Stimulated activated naive CD8-positive, alpha-beta T cell treated with anti-CD3 and anti-CD28 coated beads, Interleukin-15, Interleukin-2, amounts not matched to agents 100 ng/mL and 50 ng/mL, for 24 hours (primary cell): ENCODE measurements around the gene CETN3.
"Not testable (repeated sequence)": the region's sequence is repeated elsewhere in the genome, so short reads cannot be mapped to it uniquely, and the experiment has no call there.

ENCODE experiments used
- H3K27ac Mint-ChIP-seq: one replicate; pipeline ENCODE4 v1.8.0; 2021; ENCODE audit warnings: mild to moderate bottlenecking, mixed read lengths
- H3K27me3 Mint-ChIP-seq: one replicate; pipeline ENCODE4 v1.8.0; 2021; ENCODE audit warnings: mixed read lengths
- H3K36me3 Mint-ChIP-seq: one replicate; pipeline ENCODE4 v1.8.0; 2021; ENCODE audit warnings: low read depth, mixed read lengths
- H3K4me1 Mint-ChIP-seq: one replicate; pipeline ENCODE4 v1.8.0; 2021; ENCODE audit warnings: low read depth, mixed read lengths
- H3K4me3 Mint-ChIP-seq: one replicate; pipeline ENCODE4 v1.8.0; 2021; ENCODE audit warnings: mild to moderate bottlenecking, mixed read lengths
- H3K9me3 Mint-ChIP-seq: one replicate; pipeline ENCODE4 v1.8.0; 2021; ENCODE audit warnings: mixed read lengths

The CETN3 gene

DNA sequence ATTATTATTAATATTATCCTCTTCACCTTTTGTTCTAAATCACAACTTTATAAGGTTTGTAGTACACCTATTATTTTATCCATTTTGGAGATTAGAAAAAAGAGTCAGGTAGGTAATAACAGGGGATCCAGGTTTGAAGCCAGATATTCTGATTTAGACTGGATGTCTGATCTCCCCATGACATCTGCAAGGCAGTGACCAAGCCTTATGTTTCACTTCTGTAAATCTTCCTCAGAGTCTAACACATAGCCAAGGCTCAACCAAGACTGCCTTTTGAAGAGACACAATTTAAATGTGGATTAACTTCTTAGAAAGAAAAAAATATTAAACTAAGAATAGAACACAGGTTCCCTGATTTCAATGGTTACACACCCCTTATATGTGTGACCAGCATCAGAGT, 44.2 kb downstream of the CETN3 start:
- H3K36me3 Mint-ChIP-seq: no peaks in the 10 kb centered on the region
- H3K27me3 Mint-ChIP-seq: peaks cover 39% of the 10 kb centered on the region
- H3K9me3 Mint-ChIP-seq: no peaks in the 10 kb centered on the region
- no peaks in the 10 kb centered on the region for H3K4me1 Mint-ChIP-seq
- H3K27ac Mint-ChIP-seq: no peak overlapping the region
- no peak overlapping the region for H3K4me3 Mint-ChIP-seq

DNA sequence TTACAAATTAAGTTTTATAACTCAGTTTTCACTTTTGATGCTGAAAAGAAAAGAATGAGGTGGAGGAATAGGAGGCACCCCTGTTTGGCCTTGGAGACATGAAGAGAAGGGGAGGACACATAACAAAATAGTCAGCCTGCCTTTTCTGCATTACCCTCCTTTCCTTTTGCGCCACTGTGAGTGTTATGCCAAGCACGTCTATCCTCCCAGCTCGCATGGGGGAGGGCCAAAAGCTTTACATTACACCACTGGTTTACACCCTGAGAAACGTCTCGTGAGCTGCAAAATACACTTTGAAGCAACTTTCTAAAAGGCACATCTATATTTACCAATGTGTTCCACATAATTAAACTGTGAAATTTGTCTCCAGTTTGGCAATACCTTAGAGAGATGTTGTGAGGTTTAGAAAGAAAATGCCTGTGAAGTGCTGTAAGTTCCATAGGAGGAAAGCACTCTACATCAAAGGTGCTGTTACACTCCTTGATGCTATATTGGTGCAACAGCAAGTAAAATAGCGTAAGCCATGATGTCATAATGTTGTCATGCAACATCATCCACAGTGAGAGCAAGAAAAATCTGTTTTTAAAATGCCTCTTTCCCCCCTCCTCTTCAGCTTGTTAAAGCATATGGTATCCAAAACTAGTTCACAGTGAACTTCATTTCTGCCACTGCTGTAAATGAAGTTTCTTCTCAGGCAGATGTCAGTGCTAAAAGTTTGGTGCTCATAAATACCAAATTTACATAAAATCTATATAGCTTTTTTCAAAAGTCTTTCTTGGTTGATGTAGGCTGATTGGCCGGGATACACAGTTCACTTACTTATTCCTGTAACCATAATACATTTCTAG, 50.3 kb downstream of the CETN3 start:
- H3K27ac Mint-ChIP-seq: no peak overlapping the region
- H3K4me1 Mint-ChIP-seq: no peaks in the 10 kb centered on the region
- no peaks in the 10 kb centered on the region for H3K9me3 Mint-ChIP-seq
- no peaks in the 10 kb centered on the region for H3K36me3 Mint-ChIP-seq
- peaks cover 21% of the 10 kb centered on the region for H3K27me3 Mint-ChIP-seq
- H3K4me3 Mint-ChIP-seq: no peak overlapping the region

DNA sequence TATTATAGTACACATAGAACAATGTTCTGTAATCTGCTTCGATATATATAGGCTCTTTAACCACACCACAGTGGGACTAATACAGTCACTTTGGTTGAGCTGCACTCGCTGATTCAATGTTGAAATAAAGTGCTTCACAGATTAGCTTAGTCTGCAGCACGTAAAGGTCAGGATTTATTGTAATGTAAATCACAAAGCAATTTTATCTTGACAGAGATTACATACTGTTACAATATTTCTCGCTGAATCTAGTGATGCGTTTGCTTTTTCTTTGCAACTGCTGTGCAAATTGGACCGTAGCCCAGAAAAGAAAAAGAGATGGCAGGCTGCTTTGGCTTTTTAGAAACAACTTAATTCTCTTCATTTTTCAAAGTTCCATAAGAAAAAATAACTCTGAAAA, 52.9 kb downstream of the CETN3 start:
- Mint-ChIP-seq H3K27ac (no peak overlapping the region), H3K27me3 (peaks cover 9% of the 10 kb centered on the region), H3K36me3 (no peaks in the 10 kb centered on the region), H3K4me1 (no peaks in the 10 kb centered on the region), H3K4me3 (no peak overlapping the region), H3K9me3 (no peaks in the 10 kb centered on the region)

- no peak overlapping the region for H3K27ac Mint-ChIP-seq
- H3K4me3 Mint-ChIP-seq: no peak overlapping the region
- peaks cover 9% of the 10 kb centered on the region for H3K27me3 Mint-ChIP-seq
- H3K9me3 Mint-ChIP-seq: no peaks in the 10 kb centered on the region
- no peaks in the 10 kb centered on the region for H3K36me3 Mint-ChIP-seq
- no peaks in the 10 kb centered on the region for H3K4me1 Mint-ChIP-seq
These were observed 53.4 kb downstream of the CETN3 start for GRCh38 chr5:90356176-90356575.

GRCh38 chr5:90355635-90356034, 53.9 kb downstream of the CETN3 start:
- Mint-ChIP-seq H3K27me3 (peaks cover 9% of the 10 kb centered on the region), H3K9me3 (no peaks in the 10 kb centered on the region), H3K4me1 (no peaks in the 10 kb centered on the region), H3K36me3 (no peaks in the 10 kb centered on the region), H3K4me3 (no peak overlapping the region), H3K27ac (no peak overlapping the region)

- H3K9me3 Mint-ChIP-seq: no peaks in the 10 kb centered on the region
- H3K27ac Mint-ChIP-seq: no peak overlapping the region
- no peaks in the 10 kb centered on the region for H3K36me3 Mint-ChIP-seq
- peaks cover 16% of the 10 kb centered on the region for H3K27me3 Mint-ChIP-seq
- no peaks in the 10 kb centered on the region for H3K4me1 Mint-ChIP-seq
- no peak overlapping the region for H3K4me3 Mint-ChIP-seq
These were observed 56.3 kb downstream of the CETN3 start for GRCh38 chr5:90353254-90353653.

DNA sequence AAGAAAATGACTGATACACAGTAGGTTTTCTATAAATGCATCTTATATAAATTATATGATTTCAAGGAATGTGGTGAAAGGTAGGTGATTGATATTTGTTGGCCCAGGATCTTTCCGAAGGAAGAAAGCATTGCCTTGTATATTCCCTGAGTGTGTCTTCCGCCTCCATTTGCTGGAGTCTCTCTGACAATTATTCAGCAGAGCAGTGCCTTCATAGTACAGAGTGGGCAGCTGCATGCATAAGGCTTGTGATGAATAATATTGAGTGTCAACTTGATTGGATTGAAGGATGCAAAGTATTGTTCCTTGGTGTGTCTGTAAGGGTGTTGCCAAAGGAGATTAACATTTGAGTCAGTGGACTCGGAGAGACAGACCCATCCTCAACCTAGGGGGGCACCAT, 58.5 kb downstream of the CETN3 start:
- Mint-ChIP-seq H3K27me3 (peaks cover 19% of the 10 kb centered on the region), H3K36me3 (no peaks in the 10 kb centered on the region), H3K9me3 (no peaks in the 10 kb centered on the region), H3K27ac (no peak overlapping the region), H3K4me3 (no peak overlapping the region), H3K4me1 (no peaks in the 10 kb centered on the region)

DNA sequence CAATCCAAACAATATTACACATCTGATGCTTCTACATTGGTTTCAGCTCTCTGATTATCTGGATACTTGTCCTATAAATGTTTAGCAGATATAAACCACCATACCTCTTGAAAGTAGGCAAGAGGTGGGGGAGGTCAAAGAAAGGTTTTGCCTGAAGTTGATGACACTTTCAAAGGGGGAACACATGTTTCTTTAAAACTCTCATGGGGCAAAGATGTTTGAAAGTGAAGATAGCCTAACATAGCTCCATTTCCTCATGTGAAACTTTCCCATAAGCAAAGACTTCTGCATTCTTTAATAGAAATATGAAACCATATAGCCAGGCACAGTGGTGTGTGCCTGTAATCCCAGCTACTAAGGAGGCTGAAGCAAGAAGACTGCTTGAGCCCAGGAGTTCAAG, 62.1 kb downstream of the CETN3 start:
- H3K9me3 Mint-ChIP-seq: no peaks in the 10 kb centered on the region
- no peak overlapping the region for H3K4me3 Mint-ChIP-seq
- peaks cover 18% of the 10 kb centered on the region for H3K27me3 Mint-ChIP-seq
- H3K36me3 Mint-ChIP-seq: no peaks in the 10 kb centered on the region
- no peaks in the 10 kb centered on the region for H3K4me1 Mint-ChIP-seq
- no peak overlapping the region for H3K27ac Mint-ChIP-seq

- Mint-ChIP-seq H3K36me3 (no peaks in the 10 kb centered on the region), H3K27ac (no peak overlapping the region), H3K4me3 (no peak overlapping the region), H3K27me3 (peaks cover 18% of the 10 kb centered on the region), H3K9me3 (no peaks in the 10 kb centered on the region), H3K4me1 (no peaks in the 10 kb centered on the region)
These were observed 63.9 kb downstream of the CETN3 start for GRCh38 chr5:90345684-90346083.

GRCh38 chr5:90344689-90345088, 64.9 kb downstream of the CETN3 start:
- H3K4me3 Mint-ChIP-seq: no peak overlapping the region
- no peaks in the 10 kb centered on the region for H3K36me3 Mint-ChIP-seq
- H3K4me1 Mint-ChIP-seq: no peaks in the 10 kb centered on the region
- no peaks in the 10 kb centered on the region for H3K9me3 Mint-ChIP-seq
- H3K27ac Mint-ChIP-seq: no peak overlapping the region
- peaks cover 18% of the 10 kb centered on the region for H3K27me3 Mint-ChIP-seq

DNA sequence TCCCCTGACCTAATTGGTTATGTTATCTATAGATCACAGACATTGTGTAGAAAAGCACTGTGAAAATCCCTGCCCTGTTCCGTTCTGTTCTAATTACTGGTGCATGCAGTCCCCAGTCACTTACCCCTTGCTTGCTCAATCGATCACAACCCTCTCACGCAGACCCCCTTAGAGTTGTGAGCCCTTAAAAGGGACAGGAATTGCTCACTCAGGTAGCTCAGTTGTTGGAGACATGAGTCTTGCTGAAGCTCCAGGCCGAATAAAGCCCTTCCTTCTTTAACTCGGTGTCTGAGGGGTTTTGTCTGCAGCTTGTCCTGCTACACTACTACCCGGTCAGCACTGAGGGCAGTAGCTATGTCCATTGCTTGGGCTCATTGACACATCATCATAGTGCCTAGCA, 65.8 kb downstream of the CETN3 start:
- H3K4me1 Mint-ChIP-seq, H3K4me3 Mint-ChIP-seq, H3K36me3 Mint-ChIP-seq, H3K9me3 Mint-ChIP-seq, H3K27ac Mint-ChIP-seq: not testable (repeated sequence)
- peaks cover 13% of the 10 kb centered on the region for H3K27me3 Mint-ChIP-seq

DNA sequence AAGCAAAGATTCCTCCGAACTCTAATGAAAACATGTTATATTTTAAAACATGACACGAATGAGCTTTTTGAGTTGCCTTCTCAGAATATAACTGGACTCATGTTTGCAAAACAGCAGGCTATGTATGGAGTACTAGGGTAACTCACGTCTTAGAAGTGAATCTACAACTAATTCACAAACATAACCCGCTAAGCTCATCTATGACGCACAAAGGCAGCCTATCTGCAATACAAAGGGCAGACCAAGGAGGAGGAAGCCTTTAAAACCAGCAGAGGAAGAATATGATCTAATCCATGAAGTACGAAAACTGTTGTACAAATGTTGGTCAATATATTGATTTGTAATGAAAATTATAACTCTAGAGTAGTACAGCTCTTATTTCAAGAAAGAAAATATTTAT, 67.0 kb downstream of the CETN3 start:
- Mint-ChIP-seq H3K36me3 (no peaks in the 10 kb centered on the region), H3K27me3 (peaks cover 12% of the 10 kb centered on the region), H3K4me3 (no peak overlapping the region), H3K4me1 (no peaks in the 10 kb centered on the region), H3K9me3 (no peaks in the 10 kb centered on the region), H3K27ac (no peak overlapping the region)
